G401.6 (cell line): Measurements from ENCODE around the gene ZXDC.

Source experiments
- FAIRE-seq: peaks from 2 replicates; lab custom pipeline; 2012; peaks lifted over from hg19 to GRCh38; lab: Jason Lieb, UNC

Gene ZXDC

DNA sequence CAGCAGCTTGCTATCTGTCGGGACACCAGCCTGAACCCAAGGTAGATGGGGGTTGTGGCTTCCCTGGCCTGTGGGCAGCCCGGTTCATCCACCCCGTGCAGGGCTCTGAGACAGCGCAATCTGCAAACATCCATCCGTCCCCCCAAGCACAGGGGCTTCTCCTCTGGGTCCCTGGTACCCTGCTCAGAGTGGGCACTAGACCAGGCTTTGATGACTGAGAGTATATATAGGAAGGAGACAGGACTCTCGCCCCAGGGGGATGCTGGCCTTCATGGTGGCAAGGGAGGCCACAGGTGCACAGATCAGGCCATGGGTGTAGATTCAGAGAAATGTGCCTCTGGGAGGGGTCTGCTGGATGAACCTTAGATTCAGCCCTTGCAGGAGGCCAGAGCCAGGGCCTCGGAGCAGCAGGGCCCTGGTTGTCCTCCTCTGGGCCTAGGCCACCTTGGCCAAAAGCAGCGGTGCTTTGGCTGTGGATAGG lies 40.7 kb downstream of the ZXDC start:
- no peak for FAIRE-seq

DNA sequence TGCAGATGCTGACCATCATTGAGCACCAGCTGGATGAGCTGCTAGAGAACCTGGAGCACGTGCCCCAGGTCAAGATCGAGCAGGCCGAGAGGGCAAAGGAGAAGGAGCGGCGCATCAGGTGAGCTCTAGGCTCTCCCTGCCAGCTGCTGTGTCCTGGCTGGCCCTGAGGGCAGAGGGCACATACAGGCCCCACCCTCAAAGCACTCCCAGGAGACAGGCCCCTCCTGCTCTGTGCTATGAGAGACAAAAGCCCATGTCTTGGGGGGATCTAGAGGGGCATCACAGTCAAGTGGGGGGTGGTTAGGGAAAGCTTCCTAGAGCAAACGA lies 41.5 kb downstream of the ZXDC start:
- FAIRE-seq, result no peak

DNA sequence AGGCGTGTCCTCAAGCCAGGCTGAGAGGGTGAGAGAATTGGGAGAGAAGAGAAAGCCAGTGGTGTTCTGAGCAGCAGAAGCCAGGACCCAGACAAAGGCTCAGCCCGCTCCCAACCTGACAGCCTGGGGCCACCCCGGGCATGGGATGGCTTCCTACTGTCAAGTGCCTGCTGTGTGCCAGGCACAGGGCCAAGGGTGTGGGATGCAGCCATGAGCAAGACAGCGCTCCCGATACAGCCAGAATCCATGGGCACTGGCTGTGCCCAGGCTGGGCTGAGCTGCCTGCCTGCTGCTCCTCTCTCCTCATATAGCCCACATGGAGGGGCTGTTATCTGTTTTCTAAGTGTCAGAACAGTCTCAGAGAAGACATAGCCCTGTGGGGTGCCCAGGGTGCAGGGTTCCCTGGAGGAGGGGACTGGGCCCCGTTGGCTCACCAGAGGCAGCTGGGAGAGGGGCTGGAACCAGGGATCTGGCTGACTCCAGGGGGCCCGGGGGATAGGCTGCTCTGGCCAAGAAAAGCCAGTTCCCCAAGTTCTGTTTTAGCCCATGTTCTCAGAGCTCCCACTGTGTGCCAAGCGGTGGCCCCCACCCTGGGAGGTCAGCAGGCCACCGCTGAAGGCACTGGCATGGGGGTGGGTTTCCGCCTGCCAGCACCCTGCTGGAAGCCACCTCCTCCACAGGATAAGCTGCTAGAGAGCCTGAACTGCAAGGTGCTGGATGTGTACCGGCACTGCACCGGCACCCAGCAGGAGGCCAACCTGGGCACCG lies 42.0 kb downstream of the ZXDC start:
- no peak for FAIRE-seq

DNA sequence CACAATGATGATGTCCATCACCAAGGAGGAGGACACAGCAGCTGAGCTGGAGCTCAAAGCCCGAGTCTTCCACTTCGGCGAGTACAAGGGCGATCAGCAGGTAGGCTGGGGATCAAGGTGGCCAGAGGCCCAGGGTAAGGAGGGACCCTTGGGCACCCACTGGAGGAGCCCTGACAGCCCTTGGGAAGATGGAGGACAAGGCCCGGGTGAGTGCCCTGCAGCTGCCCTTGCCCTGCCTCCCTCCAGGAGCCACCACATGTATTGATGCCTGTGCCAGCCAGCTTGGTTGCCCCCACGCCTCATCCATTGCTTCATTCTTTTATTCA lies 42.6 kb downstream of the ZXDC start:
- FAIRE-seq, result no peak

DNA sequence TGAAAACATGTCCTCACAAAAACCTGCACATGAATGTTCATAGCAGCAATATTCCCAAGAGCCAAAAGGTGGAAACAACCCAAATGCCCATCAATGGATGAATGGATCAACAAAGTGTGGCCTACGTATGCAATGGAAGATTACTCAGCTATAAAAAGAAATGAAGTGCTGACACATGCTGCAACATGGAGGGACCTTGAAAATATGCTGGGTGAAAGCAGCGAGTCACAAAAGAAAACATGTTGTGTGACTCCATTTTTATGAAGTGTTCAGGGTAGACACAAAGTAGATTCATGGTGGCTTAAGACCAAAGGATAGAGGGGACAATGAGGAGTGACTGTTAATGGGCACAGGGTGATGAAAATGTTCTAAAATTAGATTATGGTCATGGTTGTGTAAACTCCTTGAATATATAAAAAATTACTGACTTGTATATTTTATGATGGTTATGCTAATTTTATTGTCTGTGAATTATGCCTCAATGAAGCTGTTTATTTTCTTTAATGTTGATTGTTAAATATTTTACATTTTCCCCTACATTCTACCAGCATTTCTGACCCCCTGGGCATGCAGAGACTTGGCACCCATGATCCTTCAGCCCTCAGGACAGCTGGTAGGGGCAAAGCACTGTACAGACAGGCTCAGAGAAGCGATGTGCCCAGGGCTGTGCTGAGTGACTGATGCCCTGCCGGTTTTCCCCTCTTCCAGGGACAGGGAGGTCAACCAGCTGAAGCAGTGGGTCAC lies 43.2 kb downstream of the ZXDC start:
- no peak for FAIRE-seq

DNA sequence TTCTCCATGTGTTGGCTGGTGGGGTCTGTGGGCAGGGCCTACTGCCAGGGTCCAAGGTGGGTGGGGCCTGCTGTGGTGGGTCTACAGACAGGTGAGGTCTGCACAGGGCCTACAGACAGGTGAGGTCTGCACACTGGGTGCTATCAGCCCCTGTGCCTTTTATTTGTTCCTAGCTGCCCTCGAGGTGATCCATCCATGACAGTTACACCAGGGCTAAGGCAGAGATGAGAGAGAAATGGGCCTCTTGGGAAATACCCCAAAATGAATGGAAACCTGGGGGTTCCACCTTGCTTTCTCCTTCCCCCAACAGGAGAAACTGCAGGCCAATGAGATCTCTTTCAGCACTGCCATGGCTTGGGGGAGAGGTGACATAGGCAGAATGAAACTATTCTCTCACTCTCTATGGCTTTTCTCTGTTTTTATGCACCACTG lies 44.6 kb downstream of the ZXDC start:
- FAIRE-seq, result no peak

DNA sequence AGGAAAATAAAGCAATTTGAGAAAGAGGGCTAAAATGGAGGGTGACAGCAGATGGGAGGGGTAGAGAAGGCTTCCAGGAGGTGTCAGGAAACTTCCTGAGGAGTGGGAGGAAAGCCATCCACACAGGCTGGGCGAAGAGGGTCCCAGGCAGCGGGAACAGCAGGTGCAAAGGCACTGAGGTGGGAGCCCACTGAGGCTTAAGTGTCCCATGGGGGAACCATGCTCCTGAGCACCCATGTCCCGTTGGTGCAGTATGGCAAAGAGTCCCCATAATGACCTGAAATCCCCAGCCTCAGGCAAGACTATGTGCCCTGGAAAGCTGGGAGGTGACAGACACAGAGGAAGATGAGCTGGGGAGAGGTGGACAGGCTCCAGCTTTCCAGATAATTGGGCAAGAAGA lies 50.9 kb downstream of the ZXDC start:
- FAIRE-seq, result no peak

DNA sequence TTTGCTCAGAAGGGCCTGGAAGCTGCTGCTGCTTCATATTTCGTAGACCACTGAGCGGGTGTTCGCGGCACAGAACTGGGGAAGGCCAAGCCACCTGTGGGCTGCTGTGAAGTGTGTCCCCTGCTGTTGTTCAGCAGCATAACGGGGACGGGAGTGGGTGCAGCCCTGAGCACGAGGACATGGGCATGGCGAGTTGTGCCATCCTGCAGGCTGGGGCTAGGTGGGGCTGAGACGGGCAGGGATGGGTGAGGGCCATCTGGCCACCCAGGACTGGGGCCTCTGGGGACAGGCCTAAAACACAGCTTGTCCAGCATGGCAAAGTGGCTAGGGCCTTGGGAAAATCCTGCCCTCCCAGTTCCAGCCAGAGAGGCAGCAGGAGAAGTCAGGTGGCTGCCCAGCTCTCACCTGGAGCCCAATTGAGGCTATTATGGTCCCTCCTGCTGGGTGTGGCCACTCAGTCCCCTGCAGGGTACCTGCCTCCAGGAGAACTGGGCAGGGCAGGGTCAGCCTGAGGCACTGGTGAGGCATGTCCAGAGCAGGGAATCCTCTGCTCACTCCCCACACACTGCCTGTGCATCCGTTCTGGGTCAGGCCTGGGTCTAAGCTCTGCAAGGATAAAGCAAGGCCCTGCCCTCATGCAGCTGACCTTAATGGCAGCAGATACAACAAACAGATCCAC lies 51.5 kb downstream of the ZXDC start:
- FAIRE-seq, result no peak

DNA sequence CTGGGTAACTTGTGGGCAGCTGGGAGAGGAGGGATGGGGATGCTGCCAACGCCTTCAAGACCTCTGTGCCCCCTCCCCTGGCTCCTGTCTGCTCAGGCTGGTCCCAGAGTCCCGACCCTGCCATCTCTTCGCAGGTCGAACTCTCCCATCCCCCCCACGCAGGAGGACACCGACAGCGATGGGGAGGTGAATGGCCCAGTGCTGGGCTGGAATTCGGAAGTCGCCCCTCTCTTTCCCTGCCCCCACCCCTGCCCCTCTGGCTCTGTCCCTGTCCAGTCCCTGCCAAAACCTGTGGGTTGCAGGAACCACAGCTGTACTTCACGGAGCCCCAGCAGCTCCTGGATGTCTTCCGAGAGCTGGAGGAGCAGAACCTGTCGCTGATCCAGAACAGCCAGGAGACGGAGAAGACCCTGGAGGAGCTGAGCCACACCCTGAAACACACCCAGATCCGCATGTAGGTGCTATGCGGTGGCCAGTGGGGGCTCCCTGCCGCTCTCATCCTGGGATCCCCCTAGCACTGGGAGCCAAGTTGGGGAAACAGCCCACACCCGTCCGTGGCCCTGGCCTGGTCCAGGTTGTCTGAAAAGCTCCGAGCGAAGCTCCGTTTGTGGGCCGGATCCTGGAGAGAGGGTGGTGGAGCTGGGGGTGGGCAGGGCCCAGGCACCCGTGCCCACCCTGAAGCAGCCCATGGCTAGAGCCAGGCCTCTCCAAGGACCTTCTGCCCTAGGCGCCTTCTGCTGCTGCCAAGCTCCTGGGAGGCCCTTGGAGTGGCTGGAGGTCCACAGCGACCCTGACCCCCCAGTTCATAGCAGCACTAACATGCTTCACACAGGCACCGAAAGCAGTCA lies 52.3 kb downstream of the ZXDC start:
- FAIRE-seq, result no peak

DNA sequence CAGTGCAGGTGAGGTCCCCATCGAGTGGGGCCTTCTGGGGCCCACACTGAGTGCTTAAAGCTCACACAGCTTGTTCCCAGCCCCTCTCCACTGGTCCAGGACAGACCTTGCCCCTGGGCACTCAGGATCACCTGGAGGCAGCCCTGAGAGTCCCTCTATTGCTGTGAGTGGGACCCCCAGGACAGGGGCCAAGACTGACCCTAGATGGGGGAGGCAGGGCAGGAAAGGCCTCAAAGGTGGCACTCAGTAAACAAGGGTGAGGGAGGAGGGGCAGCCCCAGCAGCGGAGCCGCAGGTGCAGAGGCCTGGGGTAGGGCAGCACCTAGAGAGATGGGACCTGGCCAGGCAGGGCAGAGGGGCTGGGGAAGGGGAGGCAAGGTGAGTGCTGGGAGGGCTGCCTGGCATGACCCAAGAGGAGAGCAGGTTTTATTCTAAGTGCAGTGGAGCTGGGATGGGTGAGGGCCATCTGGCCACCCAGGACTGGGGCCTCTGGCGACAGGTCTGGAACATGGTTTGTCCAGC lies 53.1 kb downstream of the ZXDC start:
- no peak for FAIRE-seq

DNA sequence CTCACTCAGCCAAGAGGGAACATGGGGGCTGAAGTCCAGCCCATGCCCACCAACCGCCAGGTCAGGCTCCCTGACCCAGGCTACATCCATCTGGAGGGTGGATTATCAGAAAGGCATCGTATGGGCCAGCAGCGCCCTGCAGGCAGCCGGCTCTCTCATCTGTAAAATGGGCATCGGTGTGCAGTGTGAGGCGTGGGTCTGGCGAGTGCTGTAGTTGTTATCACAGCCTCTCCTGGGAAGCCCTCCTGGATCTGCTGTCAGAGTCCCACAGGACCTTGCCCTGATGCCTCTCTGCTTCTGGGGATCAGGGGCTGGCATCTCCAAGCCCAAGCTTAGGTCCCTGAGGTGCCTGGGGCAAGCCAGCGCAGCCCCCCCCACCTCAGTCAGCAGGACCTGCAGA lies 53.6 kb downstream of the ZXDC start:
- no peak for FAIRE-seq

DNA sequence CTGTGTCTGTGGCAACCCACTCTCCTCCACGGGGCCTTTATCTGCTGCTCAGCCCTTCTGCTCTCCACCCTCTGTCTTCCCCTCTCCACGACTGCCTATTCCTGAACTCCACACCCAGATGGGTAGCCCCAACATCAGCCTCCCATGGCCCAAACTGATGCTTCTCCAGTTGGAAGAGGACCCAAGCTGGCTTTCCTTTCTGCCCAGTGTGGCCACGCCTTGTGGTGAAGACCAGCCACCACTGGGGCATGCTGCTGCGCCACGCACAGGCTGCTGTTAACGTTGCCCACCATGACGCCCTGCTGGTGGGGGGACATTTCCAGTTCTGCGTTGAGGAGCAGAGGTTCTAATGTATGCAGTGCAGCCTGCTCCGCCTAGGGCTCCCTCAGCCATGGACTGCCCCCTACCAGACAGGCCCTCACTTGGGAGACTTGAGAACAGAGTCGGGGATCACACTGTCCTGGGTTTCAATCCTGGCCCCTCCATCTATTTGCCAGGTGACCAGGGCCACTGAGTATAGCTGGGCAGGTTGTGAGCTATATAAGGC lies 54.0 kb downstream of the ZXDC start:
- no peak for FAIRE-seq

DNA sequence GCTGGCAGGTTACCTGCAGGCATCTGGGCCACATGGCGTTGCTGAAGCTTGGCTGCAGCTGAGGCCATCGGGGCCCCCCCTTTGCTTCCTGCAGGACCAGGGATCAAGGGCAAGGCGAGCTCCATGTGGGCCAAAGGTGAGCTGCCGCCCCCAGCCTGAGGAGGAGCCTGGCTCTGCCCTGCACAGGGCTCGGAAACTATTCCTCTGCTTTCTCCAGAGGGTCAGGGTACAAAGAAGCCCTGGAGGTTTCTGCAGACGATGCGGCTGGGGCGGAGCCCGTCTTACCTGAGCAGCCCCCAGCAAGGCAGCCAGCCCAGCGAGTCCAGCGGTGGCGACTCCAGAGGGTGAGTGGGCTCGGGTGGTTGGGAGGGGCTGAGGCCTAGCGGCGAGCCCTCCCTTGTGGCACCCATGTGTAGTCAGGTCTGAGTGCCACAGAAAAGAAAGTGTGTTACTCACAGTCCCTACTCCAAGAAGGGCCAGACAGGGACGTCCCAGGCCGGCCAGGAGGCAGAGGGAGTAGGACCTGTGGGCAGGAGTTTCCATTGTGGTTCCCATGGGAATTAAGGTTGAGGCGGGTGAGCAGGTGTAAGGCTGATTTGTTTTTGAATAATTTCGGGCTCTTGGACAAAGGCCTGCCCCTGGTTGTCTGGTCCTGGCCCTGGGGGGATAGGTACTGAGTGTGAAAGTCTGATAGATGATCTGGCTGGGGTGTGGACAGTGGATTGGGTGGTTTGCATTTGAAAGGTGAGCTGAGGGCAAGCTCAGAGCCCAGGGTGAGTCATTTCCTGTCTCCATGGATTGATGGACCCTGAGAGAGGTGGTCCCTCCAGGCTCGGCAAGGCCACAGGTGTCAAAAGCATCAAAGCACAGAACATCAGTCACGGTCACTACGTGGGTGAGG lies 55.6 kb downstream of the ZXDC start:
- no peak for FAIRE-seq

DNA sequence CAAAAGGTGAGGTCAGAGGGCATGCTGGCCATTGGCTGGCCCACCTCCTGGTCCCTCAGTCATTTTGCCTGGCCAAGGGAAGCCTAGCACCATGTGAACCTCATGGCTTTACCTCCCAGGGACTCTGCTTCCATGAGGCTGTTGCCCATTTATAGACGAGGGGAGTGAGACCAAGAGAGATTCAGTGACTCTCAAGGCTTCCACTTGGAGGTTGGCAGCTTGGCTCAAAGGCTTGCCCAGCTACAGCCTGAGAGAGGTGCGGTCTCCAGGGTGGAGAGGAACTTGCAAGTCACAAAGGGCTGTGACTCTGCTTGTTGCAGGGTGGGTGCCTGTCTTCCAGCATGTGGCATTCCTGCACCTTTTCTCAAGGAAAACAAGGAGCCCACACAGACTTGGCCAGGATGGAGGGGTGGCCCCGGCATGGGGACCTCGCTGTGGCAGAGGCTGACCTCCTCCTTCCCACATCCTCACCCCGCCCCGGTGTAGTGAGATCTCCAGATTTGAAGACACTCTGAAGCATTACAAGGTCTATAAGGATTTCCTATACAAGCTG lies 56.5 kb downstream of the ZXDC start:
- FAIRE-seq, result no peak

DNA sequence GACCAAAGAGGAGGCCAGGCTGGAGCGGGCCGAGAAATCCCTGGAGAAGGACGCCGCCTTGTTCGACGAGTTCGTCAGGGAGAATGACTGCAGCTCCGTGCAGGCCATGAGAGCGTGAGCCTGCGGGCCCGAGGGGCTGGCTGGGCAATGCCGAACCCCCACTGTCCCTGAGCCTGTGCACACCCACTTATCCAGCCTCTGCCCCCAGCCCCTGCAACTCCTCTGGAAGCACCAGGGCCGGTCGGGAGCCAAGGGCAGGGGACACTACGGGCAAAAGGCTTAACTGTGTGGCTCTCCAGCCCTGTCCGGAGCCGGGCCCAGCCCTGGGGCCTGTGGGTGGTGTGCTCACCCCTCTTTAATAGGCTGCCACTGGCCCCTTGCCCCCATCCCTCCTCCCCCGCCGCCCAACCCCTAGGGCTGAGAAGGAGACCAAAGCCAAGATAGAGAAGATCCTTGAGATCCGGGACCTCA lies 57.0 kb downstream of the ZXDC start:
- no peak for FAIRE-seq

DNA sequence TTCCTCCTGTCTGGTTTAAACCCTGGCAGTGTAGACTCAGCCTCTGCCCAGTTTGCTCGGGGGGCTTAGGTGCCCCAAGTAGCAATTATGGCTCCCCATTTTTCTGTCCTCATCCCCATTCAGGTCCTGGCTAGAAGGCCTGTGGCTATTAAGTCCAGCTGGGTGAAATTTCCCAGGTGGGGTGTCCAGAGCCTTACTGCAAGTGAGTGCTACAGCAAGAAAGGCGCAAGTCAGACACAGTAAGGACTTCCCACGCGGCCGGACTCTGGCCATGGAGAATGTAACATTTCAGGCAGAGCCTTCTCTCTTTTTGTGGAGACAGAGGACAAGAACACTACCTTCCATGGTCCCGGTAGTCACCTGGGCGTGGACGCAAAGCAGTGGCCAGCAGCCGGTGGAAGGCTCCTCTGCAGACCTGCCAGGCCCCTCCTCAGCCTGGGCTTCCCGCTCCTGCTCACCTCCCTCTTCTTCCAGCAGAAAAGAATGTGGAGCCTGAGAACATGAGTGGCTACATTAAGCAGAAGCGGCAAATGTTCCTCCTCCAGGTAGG lies 57.6 kb downstream of the ZXDC start:
- no peak for FAIRE-seq

DNA sequence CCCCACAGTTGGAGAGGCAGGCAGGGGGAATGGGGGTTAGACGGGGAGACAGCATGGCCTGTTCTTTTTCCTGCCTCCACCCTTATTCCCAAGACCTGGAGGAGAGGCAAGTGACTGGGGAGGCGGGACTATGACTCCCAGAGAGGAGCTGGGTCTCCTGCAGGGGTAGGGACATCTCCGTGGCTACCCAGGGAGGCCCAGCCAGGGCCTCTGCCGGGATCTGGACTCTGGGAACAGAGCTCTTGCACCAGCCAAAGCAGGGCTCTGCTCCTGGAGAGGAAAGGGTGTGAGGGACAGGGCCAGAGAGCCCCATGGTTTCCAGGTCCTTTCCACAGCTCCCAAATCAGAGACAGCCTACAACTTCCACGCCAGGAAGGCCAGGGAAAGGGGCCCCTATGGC lies 58.2 kb downstream of the ZXDC start:
- FAIRE-seq, result no peak

DNA sequence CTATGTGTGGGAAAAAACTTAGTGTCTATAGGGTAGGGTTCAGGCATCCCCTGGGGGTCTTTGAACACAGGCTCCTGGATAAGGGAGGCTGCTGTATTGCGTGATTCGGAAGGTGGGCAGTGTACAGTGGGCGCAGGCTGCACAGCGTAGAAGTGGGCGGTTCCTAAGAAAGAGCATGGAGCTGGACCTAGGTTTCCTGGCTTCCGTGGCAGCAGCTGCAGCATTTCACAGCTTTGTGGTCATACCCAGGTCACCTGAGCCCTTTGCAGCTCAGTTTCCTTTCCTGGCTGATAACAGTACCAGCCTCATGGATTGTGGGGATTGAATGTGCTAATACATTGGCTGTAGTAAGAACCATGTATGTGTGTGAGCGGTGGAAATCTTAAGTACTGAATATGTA lies 58.7 kb downstream of the ZXDC start:
- FAIRE-seq, result no peak

DNA sequence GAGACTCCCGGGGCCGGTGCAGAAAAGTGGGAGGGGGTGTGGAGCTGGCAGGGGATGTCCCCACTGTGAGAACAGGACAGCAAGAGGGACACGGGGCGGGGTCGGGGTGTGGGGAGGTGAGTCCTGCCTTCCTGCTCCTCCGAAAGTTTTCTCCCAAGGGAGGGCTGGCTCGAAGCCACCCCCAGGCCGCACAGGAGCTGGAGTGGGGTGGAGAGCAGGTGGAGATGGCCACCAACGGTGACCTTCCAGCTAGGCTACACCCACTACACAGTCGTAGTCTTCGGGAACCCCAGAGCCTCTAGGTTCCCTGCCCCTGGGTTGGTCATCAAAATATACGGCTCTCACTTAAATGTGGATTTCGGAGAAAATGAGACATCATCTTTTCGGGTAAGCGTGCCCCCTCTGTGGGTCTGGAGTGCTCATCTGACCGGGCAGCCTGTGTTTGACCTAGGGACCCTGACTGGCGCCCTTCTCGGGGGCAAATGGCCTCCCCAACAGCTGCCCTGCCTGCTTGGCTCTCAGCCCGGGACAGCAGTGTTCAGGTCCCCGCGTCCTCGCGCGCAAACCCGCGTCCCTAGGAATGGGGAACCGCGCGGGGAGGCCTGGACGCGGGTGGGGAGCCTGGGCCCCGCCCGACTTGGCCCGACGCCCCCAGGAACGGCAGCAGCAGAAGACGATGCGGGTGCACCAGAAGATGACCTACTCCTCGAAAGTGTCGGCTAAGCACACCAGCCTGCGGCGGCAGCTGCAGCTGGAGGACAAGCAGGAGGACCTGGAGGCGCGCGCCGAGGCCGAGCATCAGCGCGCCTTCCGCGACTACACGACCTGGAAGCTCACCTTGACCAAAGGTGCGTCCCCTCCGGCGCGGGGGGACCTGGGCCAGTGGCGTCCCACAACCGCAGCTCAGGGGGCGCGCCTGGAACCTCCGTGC lies 59.8 kb downstream of the ZXDC start:
- no peak for FAIRE-seq
